NCI-H748 treated with DMSO at 0.1 percent for 48 hours (cell line): ENCODE results near the gene FARSA.
"Not testable (repeated sequence)": the region's sequence is repeated elsewhere in the genome, so short reads cannot be mapped to it uniquely, and the experiment has no call there.

Experiments used
- DNase-seq: peaks from one replicate; lab custom pipeline; 2025; lab: John Stamatoyannopoulos, UW

FARSA gene

GRCh38 chr19:12937093-12937926 lies 3.8 kb upstream of the FARSA start:
- DNase-seq = no peak

DNA sequence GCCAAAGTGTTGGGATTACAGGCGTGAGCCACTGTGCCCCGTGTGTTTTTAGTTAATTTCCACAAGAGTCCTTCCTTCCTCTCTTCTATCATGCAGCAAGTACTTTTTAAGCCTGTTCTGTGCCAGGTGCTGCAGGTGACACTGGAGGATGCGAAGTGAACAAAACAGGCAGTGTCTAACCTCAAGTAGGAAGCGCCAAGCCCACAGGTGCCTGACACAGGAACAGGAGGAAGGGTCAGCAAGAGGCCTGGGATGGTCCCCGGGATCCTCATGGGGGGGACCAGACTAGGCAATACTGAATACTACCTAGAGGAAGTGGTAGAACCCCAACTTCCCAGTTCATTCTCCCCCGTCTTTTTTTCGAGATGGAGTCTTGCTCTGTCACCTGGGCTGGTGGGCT lies 3.1 kb upstream of the FARSA start:
- no peak for DNase-seq

GRCh38 chr19:12935071-12935470 lies 1.6 kb upstream of the FARSA start:
- no peak for DNase-seq

DNA sequence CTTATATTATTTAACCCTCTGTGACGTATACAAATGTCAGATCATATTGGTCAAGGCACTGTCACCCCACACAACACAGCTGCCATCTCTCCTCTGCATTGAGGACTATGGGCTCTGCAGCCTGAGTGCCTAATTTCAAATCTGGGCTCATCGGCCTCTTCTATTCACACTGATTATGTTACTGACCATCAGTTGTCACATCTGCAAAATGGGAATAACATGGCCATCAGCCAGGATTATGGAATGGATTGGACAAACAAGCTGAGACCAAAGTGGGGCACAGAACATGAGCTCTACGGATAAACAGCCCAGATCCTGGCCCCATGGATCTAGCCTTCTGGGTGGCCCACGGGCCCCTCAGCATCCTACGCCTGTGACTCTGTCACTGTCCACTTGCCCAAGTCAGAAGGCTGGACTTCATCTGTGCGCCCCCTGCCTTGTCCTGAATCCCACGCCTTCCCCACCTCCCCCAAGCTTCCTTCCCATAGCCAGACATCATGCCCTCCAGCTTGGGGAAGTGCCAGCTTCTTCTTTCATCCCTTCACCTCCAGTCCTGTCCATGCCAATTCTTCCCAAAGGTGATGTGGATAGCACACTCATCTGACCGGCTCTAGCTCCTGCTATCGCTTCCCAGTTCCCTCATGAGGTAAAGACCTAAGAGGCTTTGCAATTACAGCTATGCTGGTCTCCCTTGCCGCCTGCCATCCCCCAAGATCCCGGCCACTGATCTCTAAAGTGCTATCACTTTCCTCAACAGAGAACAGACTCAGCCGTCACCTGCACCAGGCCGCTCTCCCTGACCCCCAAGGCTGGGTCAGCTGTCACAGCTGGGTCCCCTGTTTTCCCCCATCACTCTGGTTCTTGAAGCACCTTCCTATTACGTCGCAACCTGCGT lies 872 bp downstream of the FARSA start:
- DNase-seq = no peak

GRCh38 chr19:12930002-12930645 lies 3.4 kb downstream of the FARSA start:
- no peak for DNase-seq

GRCh38 chr19:12924621-12925310 lies 8.7 kb downstream of the FARSA start:
- no peak for DNase-seq

- DNase-seq = no peak
Observed at GRCh38 chr19:12922959-12923358, 10.6 kb downstream of the FARSA start.

DNA sequence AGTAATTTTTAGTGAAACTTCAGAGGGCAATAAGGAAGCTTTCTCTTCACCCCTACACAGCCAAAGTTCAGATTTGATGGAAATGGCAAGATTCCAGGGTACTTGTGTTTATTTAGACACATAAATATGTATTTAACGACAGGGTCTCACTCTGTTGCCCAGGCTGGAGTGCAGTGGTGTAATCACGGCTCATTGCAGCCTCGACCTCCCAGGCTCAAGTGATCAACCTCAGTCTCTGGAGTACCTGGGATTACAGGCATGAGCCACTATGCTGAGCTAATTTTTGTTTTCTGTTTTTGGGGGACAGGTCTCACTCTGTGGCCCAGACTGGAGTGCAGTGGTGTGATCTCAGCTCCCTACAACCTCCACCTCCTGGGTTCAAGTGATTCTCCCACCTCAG lies 12.5 kb downstream of the FARSA start:
- DNase-seq = no peak

GRCh38 chr19:12918253-12918652 lies 15.3 kb downstream of the FARSA start:
- DNase-seq = no peak

DNA sequence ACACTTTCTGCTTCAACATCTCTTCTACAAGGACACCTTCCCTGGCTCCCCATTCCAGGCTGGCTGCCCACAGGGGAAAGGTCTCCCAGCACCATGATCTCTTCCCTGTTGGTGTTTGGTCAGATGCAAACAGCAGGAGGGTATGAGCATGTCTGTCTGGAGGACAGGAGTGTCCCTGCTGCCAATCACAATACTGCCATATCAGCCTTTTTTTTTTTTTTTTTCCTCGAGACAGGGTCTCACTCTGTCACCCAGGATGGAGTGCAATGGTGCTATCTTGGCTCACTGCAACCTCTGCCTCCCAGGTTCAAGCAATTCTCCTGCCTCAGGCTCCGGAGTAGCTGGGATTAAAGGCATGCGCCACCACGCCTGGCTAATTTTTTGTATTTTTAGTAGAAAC lies 17.7 kb downstream of the FARSA start:
- DNase-seq = not testable (repeated sequence)

DNA sequence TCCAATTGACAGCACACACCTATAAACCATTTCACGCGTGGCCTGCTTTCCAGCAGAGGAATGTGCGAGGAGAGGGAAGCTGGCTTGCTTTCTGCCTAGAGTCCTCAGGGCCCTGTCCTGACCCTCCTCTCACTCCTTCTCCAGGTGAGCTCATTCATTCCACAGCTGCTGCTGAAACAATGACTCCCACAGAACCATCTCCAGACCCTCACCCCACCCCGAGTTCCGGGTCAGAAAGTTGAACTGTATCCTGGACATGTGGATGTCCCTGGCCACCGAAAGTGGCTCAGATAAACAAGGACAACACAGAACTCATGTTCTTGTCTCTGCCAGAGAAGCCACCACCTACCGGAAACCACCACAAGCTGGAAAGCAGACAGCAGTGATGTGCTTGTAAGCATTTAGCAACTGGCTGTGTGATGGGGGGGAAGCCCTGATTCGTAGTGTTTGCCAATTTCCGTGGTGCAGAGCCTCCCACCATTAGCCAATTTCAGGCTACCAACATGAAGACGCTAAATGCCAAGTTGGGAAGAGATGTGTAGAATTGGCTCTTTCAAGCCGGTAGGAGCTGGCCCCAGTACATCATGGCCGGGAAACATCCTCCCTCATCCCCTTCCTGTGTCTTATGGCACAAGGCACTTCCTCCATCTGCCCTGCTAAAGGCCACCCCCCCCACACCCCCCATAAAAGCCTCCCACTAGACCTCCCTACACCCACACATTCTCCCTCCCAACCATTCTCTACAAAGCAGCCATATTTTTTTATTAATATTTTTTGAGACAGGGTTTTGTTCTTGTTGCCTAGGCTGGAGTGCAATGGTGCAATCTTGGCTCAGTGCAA lies 19.4 kb downstream of the FARSA start:
- no peak for DNase-seq

DNA sequence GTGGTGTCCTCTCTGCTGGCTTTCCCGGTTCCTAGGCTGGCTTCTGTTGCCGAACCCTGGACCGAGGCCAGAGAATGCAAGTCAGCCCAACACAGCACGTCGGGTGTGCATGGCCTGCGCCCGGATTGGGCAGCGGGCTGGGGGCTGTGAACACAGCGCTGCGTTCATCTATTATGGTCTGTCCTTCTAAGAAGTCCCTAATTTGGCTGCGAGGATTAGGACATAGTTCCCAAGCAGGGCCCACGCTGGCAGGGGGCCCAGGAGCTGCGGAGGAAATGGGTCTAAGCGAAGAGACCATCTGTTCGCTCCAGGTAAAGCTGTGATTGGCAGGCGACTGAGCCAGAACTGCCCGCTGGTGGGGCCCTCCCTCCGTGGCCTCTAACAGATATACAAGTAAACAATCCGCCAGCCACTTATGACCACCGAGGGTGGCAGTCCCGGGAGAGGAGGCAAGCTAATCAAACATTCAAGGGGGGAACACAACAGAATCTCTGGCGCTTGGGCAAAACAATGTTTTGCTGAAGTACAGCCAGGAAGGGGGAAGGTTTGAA lies 20.4 kb downstream of the FARSA start:
- peak; percentile 94 for DNase-seq

DNA sequence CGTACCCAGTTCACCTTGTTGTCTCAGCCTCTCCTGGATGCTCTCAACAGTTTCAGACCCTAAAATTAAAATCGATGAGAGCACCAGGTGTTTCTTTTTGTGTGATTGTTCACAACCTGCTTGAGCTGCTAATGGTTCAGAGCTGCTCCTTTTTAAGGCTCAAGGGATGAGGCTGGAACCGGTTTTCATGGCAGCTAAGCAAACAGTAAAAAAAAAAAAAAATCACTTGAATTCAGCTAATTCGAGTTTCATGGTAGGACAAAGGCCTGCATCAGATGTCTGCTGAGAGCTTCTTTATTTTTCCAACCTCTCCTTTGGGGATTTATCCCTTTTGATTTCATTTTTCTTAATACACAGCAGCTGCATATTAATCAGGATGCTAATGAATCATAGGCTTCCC lies 20.9 kb downstream of the FARSA start:
- DNase-seq = peak; percentile 72

- no peak for DNase-seq
Observed at GRCh38 chr19:12907166-12907565, 26.3 kb downstream of the FARSA start.

- DNase-seq = no peak
Observed at GRCh38 chr19:12899891-12900518, 33.5 kb downstream of the FARSA start.

DNA sequence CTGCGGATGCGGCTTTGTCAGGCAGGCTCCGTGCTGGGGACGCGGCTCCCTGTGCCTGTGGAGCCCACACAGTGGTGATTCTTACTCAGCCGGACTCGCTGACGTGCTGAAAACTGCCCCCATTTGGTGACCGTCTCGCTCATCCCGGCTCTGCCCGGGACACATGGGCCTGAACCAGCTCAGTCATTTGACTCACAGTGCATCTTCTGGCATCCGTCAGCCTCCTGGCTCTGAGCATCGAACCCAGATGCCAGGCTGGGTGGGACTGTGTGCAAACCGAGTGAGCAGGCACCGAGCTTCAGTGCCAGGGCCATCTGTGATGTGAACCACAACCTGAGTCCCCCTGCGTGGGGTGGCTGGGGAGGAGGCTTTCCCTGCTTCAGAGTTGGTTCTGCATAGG lies 37.1 kb downstream of the FARSA start:
- no peak for DNase-seq

DNA sequence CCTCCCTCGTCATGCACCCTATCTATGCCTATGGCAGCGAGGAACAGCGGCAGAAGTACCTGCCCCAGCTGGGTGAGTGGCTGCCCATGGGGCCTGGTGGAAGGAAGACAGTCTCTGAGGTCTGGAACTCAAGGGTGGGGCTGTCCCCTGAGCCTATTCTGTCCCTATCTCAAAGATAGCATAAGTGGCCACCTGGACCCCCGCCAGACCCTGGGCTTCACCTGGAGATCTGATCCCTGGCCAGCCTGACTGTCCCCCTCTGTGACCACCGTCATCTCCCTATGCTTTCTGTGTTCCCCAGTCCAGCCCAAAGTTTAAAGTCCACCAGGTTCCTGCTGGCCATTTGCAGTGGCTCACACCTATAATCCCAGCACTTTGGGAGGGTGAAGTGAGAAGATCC lies 39.9 kb downstream of the FARSA start:
- DNase-seq = no peak

DNA sequence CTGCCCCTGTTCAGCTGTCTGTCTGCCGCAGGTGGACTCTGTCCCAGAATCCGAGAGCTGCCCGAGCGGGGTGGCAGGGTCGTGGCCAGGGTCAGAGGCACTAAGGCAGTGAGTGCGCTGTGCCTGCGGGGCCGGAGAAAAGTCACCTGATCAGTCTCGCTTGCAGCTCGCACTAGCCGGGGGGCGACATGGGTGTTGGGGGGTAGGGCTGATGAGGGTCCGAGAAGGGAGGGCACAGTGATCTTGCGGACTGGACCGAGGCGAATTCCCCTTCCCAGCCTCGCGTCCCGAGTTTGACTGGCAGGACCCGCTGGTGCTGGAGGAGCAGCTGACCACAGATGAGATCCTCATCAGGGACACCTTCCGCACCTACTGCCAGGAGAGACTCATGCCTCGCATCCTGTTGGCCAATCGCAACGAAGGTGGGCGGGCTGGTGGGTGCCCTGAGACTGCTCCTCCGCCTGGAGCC lies 41.9 kb downstream of the FARSA start:
- no peak for DNase-seq

DNA sequence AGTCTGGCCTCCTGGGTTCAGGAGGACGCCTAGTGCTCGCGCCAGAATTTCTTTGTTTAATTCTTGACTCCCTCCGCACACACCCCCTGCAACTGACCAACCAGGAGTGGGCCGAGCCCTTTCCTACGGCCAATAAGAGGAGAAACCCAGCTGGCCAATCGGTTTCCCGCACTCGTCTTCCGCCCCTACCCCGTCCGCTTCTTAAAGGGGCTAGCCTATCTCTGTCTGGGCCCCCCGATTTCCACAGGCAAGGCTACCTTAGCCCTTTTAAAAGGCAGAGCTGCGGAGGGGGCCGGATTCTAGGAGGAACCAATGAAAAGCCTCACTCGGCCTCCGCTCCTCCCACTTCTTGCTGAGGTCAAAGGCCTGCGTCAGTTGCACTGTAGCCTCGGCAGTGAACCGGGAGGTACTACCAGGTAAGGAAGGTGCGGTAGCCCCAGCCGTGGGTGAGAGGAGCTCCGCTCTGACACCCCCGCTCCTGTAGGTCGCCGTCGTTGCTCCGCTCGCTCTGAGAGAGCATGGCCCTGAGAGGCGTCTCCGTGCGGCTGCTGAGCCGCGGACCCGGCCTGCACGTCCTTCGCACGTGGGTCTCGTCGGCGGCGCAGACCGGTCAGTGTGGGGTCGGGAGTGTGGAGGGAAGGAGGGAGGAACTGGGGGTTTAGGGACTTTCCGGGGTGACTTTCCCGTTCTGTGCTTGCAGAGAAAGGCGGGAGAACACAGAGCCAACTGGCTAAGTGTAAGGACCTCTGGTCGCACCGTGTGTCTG lies 42.5 kb downstream of the FARSA start, which contains the start of gene GCDH:
GCDH (plus strand) TSS at position 374 of the 766 bp plus-strand sequence; CDS start at position 519, 145 bp downstream.
- peak; percentile 89 for DNase-seq
